K562 (cell line): Measurements from ENCODE around the gene PHF1. TPM values are rescaled to one million over a fixed set of nuclear protein-coding genes. Genes with fewer than 3 reads are reported as not detected.

Experiments used
- ESRRB ChIP-seq: fragments of 250-450 bp; sonication (Bioruptor Pico); IDR thresholded peaks from 2 replicates; pipeline ENCODE4 v1.5.0; 2020; ENCODE audit warnings: mild to moderate bottlenecking, moderate library complexity, borderline replicate concordance
- GTF3C2 ChIP-seq: IDR thresholded peaks from 3 replicates; pipeline ENCODE4 v1.6.1; 2011; ENCODE audit warnings: borderline replicate concordance, mild to moderate bottlenecking, moderate library complexity; ENCODE audit not compliant: insufficient read length; ENCODE audit errors: extremely low read depth
- MED1 ChIP-seq: sonication (generic); formaldehyde crosslinking; IDR thresholded peaks from 2 replicates; pipeline ENCODE4 v1.8.1; 2023; ENCODE audit warnings: missing genetic modification reagents, borderline replicate concordance
- NKRF ChIP-seq: fragments of 450-650 bp; IDR thresholded peaks from 2 replicates; pipeline ENCODE4 v1.6.1; 2016; ENCODE audit warnings: borderline replicate concordance
- NUFIP1 ChIP-seq: fragments of 450-650 bp; IDR thresholded peaks from 2 replicates; pipeline ENCODE4 v1.6.1; 2018; ENCODE audit not compliant: partially characterized antibody
- REST ChIP-seq, 2 experiments: fragments of 450-650 bp; formaldehyde crosslinking in 1 of 2; IDR thresholded peaks; 2 replicates each; pipeline versions ENCODE4 v1.4.0 to v1.6.1; 2014 to 2020; ENCODE audit warnings: mild to moderate bottlenecking in 2 of 2, borderline replicate concordance in 1 of 2, low read depth in 1 of 2
- XRCC4 ChIP-seq: IDR thresholded peaks from one replicate; pipeline ENCODE4 v1.6.1; 2011; ENCODE audit not compliant: insufficient read depth, insufficient read length; ENCODE audit errors: extremely low read depth
- polyA plus RNA-seq, 8 experiments: library from polyadenylated mRNA; depleted of rRNA in 4 of 8; stranded (reverse) in 5 of 8; unstranded in 3 of 8; fragments of >200 nt; fragmentation: Nextera tagmentation in 2 of 8; fragmentation: Illumina TruSeq in 1 of 8; extraction: Ambion mirVana in 2 of 8; extraction: Trizol in 1 of 8; gene quantifications; 2 replicates each; pipeline versions ENCODE4 v1.2.1 to v1.2.3, GENCODE V29; 2011 to 2014; ENCODE audit warnings: inconsistent platforms in 1 of 8, missing spikeins in 1 of 8
- total RNA-seq, 7 experiments: library from RNA; depleted of rRNA in 6 of 7; stranded (reverse); fragments of >200 nt in 6 of 7; fragmentation: Illumina TruSeq in 2 of 7; extraction: Trizol in 2 of 7; gene quantifications; 2 replicates each; pipeline versions ENCODE4 v1.2.1 to v1.2.3, GENCODE V29; 2011 to 2021; ENCODE audit warnings: low replicate concordance in 1 of 7

Gene PHF1
- total and polyA plus RNA-seq, 9 of the 15 experiments (the other 6 are each of a cell fraction or from before 2014, with no cell fraction given), result 3.7 to 64.2 (median 33.7) TPM

- no peak for TF ChIP-seq REST (IDR thresholded peaks at IDR 0.05; ENCODE audit: borderline replicate concordance)
- TF ChIP-seq REST (CRISPR knock-in tag; IDR thresholded peaks at IDR 0.05; ENCODE audit: low read depth), result no peak
- no peak for TF ChIP-seq NKRF
- TF ChIP-seq XRCC4, result no peak
- no peak for TF ChIP-seq MED1
- no peak for TF ChIP-seq ESRRB (CRISPR knock-in tag)
- no peak for TF ChIP-seq NUFIP1
- TF ChIP-seq GTF3C2, result no peak
Observed at GRCh38 chr6:33451606-33452005, 40.8 kb downstream of the PHF1 start (continued).
